Measurements from ENCODE around the gene ZNF576. TPM values are rescaled to one million over a fixed set of nuclear protein-coding genes. Genes with fewer than 3 reads are reported as not detected.

ZNF576 gene
- total and polyA plus RNA-seq, 2 of the 13 experiments (the other 11 are each of a cell fraction or from before 2014, with no cell fraction given): 7.2 to 9.6 TPM

DNA sequence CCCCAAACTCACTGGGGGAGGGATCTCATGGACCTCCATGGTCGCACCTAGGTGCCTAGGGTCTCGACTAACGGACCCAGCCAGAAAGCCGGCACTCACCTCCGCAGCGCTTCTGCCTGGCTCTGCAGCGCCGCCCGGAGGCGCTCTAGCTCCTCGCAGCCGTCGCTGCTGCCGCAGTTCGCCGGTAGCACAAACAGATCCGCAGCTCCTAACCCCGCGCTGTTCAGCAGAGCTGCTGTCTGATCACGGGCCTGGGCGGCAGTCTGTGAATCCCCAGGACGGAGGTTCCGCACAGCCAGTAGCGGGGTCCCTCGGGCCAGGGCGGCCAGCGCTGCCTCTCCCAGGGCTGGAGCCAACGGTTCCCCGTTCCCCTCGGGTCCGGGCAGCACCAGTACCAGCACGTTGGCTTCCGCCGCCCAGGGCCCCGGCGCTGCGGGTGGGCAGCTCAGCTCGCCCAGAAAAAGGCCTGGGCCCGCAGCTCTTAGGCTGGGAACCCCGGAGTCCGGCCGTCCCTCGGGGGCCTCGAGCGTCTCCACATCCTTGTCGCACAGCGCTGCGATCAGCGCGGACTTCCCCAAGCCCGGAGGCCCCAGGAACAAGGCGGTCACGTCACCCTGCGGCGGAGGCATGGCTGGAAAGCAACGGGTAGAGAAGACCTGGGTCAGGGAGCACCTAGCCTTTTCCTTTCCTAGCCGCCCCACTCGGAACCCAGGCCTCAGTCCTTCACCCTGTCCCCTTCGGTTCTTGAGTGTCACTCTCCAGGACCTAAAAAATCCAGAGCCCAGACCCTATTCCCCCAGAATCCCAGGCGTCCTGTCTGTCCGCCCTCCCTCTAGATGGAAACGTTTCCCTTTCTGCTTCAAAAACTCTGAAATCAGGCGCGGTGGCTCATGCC lies 1.4 kb upstream of the ZNF576 start (continued):
- TF ChIP-seq, protein P1, sequence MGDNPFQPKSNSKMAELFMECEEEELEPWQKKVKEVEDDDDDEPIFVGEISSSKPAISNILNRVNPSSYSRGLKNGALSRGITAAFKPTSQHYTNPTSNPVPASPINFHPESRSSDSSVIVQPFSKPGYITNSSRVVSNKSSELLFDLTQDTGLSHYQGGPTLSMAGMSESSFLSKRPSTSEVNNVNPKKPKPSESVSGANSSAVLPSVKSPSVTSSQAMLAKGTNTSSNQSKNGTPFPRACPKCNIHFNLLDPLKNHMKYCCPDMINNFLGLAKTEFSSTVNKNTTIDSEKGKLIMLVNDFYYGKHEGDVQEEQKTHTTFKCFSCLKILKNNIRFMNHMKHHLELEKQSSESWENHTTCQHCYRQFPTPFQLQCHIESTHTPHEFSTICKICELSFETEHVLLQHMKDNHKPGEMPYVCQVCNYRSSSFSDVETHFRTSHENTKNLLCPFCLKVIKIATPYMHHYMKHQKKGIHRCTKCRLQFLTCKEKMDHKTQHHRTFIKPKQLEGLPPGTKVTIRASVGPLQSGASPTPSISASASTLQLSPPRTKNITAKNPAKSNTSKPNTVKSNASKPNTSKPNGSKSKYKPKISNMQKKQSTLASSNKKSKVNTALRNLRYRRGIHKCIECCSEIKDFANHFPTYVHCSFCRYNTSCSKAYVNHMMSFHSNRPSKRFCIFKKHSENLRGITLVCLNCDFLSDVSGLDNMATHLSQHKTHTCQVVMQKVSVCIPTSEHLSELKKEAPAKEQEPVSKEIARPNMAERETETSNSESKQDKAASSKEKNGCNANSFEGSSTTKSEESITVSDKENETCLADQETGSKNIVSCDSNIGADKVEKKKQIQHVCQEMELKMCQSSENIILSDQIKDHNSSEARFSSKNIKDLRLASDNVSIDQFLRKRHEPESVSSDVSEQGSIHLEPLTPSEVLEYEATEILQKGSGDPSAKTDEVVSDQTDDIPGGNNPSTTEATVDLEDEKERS (CRISPR knock-in tag; IDR thresholded peaks at IDR 0.05): 0 out of 2 replicates have a peak, but pooled peaks have one; percentile 40
- no peak for TF ChIP-seq ZNF251 (CRISPR knock-in tag; IDR thresholded peaks at IDR 0.05)
- TF ChIP-seq, protein P2, sequence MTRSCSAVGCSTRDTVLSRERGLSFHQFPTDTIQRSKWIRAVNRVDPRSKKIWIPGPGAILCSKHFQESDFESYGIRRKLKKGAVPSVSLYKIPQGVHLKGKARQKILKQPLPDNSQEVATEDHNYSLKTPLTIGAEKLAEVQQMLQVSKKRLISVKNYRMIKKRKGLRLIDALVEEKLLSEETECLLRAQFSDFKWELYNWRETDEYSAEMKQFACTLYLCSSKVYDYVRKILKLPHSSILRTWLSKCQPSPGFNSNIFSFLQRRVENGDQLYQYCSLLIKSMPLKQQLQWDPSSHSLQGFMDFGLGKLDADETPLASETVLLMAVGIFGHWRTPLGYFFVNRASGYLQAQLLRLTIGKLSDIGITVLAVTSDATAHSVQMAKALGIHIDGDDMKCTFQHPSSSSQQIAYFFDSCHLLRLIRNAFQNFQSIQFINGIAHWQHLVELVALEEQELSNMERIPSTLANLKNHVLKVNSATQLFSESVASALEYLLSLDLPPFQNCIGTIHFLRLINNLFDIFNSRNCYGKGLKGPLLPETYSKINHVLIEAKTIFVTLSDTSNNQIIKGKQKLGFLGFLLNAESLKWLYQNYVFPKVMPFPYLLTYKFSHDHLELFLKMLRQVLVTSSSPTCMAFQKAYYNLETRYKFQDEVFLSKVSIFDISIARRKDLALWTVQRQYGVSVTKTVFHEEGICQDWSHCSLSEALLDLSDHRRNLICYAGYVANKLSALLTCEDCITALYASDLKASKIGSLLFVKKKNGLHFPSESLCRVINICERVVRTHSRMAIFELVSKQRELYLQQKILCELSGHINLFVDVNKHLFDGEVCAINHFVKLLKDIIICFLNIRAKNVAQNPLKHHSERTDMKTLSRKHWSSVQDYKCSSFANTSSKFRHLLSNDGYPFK (CRISPR knock-in tag; IDR thresholded peaks at IDR 0.05; ENCODE audit: borderline replicate concordance): no peak
- TF ChIP-seq, protein P3, sequence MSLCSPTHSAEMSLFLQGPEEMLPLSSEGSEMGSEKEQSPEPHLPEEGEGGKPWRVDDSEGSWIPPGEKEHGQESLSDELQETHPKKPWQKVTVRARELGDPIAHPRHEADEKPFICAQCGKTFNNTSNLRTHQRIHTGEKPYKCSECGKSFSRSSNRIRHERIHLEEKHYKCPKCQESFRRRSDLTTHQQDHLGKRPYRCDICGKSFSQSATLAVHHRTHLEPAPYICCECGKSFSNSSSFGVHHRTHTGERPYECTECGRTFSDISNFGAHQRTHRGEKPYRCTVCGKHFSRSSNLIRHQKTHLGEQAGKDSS (CRISPR knock-in tag; IDR thresholded peaks at IDR 0.05; ENCODE audit: borderline replicate concordance, low read depth): peak; percentile 83; the same call in 1 of the 2 replicates
- no peak; the same call in 1 of the 2 replicates for TF ChIP-seq PHF20 (CRISPR knock-in tag; IDR thresholded peaks at IDR 0.05)
- TF ChIP-seq, protein P4, sequence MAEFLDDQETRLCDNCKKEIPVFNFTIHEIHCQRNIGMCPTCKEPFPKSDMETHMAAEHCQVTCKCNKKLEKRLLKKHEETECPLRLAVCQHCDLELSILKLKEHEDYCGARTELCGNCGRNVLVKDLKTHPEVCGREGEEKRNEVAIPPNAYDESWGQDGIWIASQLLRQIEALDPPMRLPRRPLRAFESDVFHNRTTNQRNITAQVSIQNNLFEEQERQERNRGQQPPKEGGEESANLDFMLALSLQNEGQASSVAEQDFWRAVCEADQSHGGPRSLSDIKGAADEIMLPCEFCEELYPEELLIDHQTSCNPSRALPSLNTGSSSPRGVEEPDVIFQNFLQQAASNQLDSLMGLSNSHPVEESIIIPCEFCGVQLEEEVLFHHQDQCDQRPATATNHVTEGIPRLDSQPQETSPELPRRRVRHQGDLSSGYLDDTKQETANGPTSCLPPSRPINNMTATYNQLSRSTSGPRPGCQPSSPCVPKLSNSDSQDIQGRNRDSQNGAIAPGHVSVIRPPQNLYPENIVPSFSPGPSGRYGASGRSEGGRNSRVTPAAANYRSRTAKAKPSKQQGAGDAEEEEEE (CRISPR knock-in tag; IDR thresholded peaks at IDR 0.05; ENCODE audit: borderline replicate concordance): no peak
- TF ChIP-seq NFE2L1 (CRISPR knock-in tag; IDR thresholded peaks at IDR 0.05; ENCODE audit: borderline replicate concordance): no peak
- TF ChIP-seq HDAC6 (IDR thresholded peaks at IDR 0.05; ENCODE audit: low read depth, low read length): no peak
- TF ChIP-seq ZMYM2 (CRISPR knock-in tag; IDR thresholded peaks at IDR 0.05): no peak
- TF ChIP-seq SCMH1 (CRISPR knock-in tag; IDR thresholded peaks at IDR 0.05; ENCODE audit: borderline replicate concordance): no peak
- TF ChIP-seq AKAP8 (CRISPR knock-in tag; IDR thresholded peaks at IDR 0.05): no peak
- peak; percentile 22; the same call in 1 of the 2 replicates for TF ChIP-seq ZNF333 (CRISPR knock-in tag; IDR thresholded peaks at IDR 0.05; ENCODE audit: borderline replicate concordance)
- TF ChIP-seq PHF21A (CRISPR knock-in tag; IDR thresholded peaks at IDR 0.05): 0 out of 2 replicates have a peak, but pooled peaks have one; percentile 13
- no peak for TF ChIP-seq HNRNPK (IDR thresholded peaks at IDR 0.05; ENCODE audit: low read depth, low read length, poor library complexity, severe bottlenecking)
- TF ChIP-seq, protein P5, sequence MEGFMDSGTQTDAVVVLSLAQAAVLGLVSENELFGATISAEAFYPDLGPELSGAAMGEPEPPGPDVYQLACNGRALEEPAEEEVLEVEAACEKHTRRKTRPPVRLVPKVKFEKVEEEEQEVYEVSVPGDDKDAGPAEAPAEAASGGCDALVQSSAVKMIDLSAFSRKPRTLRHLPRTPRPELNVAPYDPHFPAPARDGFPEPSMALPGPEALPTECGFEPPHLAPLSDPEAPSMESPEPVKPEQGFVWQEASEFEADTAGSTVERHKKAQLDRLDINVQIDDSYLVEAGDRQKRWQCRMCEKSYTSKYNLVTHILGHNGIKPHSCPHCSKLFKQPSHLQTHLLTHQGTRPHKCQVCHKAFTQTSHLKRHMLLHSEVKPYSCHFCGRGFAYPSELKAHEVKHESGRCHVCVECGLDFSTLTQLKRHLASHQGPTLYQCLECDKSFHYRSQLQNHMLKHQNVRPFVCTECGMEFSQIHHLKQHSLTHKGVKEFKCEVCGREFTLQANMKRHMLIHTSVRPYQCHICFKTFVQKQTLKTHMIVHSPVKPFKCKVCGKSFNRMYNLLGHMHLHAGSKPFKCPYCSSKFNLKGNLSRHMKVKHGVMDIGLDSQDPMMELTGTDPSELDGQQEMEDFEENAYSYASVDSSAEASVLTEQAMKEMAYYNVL (CRISPR knock-in tag; IDR thresholded peaks at IDR 0.05; ENCODE audit: borderline replicate concordance): peak; percentile 32; the same call in 1 of the 2 replicates
- TF ChIP-seq ZNF562 (CRISPR knock-in tag; IDR thresholded peaks at IDR 0.05; ENCODE audit: borderline replicate concordance): no peak
